BLaER1 treated with 17β-estradiol and CSF1 and Interleukin-3, amounts not matched to agents 10 nM and 100 nM (cell line): ENCODE measurements around the gene PRR15L.

Source experiments
- H3K27ac ChIP-seq, 11 experiments: shearing (Covaris generic); formaldehyde crosslinking; 2 replicates each; pipeline ENCODE4 v1.8.1; 2022
- H3K27me3 ChIP-seq, 11 experiments: shearing (Covaris generic); formaldehyde crosslinking; 2 replicates each; pipeline ENCODE4 v1.8.1; 2022
- H3K36me3 ChIP-seq, 11 experiments: shearing (Covaris generic); formaldehyde crosslinking; 2 replicates each; pipeline ENCODE4 v1.8.1; 2022
- H3K4me1 ChIP-seq, 10 experiments: shearing (Covaris generic); formaldehyde crosslinking; 2 replicates each; pipeline ENCODE4 v1.8.1; 2022
- H3K4me2 ChIP-seq, 11 experiments: shearing (Covaris generic); formaldehyde crosslinking; 2 replicates each; pipeline ENCODE4 v1.8.1; 2022
- H3K4me3 ChIP-seq, 10 experiments: shearing (Covaris generic); formaldehyde crosslinking; 2 replicates each; pipeline ENCODE4 v1.8.1; 2022
- H3K9ac ChIP-seq, 11 experiments: shearing (Covaris generic); formaldehyde crosslinking; 2 replicates each; pipeline ENCODE4 v1.8.1; 2022
- H3K9me3 ChIP-seq, 11 experiments: shearing (Covaris generic); formaldehyde crosslinking; replicated peaks in 1 of 11; 2 replicates each; pipeline ENCODE4 v1.8.1; 2022
- H4K20me1 ChIP-seq, 11 experiments: shearing (Covaris generic); formaldehyde crosslinking; 2 replicates each; pipeline ENCODE4 v1.8.1; 2022
- Cebpa-rat ChIP-seq, 11 experiments: shearing (Covaris generic); IDR thresholded peaks; 2 replicates each; pipeline ENCODE4 v1.8.1; 2022

The PRR15L gene

GRCh38 chr17:47959825-47960655, 2.4 kb upstream of the PRR15L start:
- Histone ChIP-seq H3K4me3 (no peak overlapping the region), H3K27ac (no peak overlapping the region), H3K9me3 (no peaks in the 10 kb centered on the region), H4K20me1 (0 out of 22 replicates have a peak, but pooled peaks cover 0 to 15% (median 0%) of the 10 kb centered on the region in 11 experiments), H3K9ac (no peak overlapping the region), H3K27me3 (no peaks in the 10 kb centered on the region), H3K4me2 (no peak overlapping the region), H3K4me1 (peaks cover 0 to 36% (median 19%) of the 10 kb centered on the region in 10 experiments; a peak in 14 of 20 replicates), H3K36me3 (no peaks in the 10 kb centered on the region; a peak in 1 of 22 replicates)
- TF ChIP-seq Cebpa-rat (IDR thresholded peaks at IDR 0.05), result no peak

- no peak for TF ChIP-seq Cebpa-rat (IDR thresholded peaks at IDR 0.05)
- H3K27me3 ChIP-seq, result no peaks in the 10 kb centered on the region
- H3K9ac ChIP-seq, result no peak overlapping the region
- no peaks in the 10 kb centered on the region for H3K9me3 ChIP-seq
- H3K27ac ChIP-seq, result no peak overlapping the region
- 0 out of 22 replicates have a peak, but pooled peaks cover 0 to 15% (median 0%) of the 10 kb centered on the region in 11 experiments for H4K20me1 ChIP-seq
- H3K4me3 ChIP-seq, result no peak overlapping the region
- peak overlapping the region in 8 of 11 experiments; percentile 17 to 57 (median 42); a peak in 12 of 22 replicates for H3K4me2 ChIP-seq
- H3K4me1 ChIP-seq, result peaks cover 6 to 36% (median 19%) of the 10 kb centered on the region in 10 experiments
- no peaks in the 10 kb centered on the region; a peak in 3 of 22 replicates for H3K36me3 ChIP-seq
Measured at GRCh38 chr17:47956791-47957590, 692 bp downstream of the PRR15L start.

- H3K9me3 ChIP-seq, result no peaks in the 10 kb centered on the region
- H3K9ac ChIP-seq, result no peak overlapping the region
- no peaks in the 10 kb centered on the region for H3K27me3 ChIP-seq
- no peak overlapping the region for H3K4me2 ChIP-seq
- peaks cover 17 to 36% (median 20%) of the 10 kb centered on the region in 10 experiments for H3K4me1 ChIP-seq
- H4K20me1 ChIP-seq, result 0 out of 22 replicates have a peak, but pooled peaks cover 0 to 15% (median 0%) of the 10 kb centered on the region in 11 experiments
- no peak overlapping the region for H3K4me3 ChIP-seq
- no peak for TF ChIP-seq Cebpa-rat (IDR thresholded peaks at IDR 0.05)
- H3K27ac ChIP-seq, result no peak overlapping the region
- peaks cover 0 to 6% (median 0%) of the 10 kb centered on the region in 11 experiments; a peak in 3 of 22 replicates for H3K36me3 ChIP-seq
Measured at GRCh38 chr17:47955497-47956461, 1.9 kb downstream of the PRR15L start.

GRCh38 chr17:47953909-47954308, 3.8 kb downstream of the PRR15L start:
- Histone ChIP-seq H3K9me3 (no peaks in the 10 kb centered on the region), H3K4me1 (peaks cover 27 to 39% (median 33%) of the 10 kb centered on the region in 10 experiments), H3K36me3 (peaks cover 0 to 12% (median under 1%) of the 10 kb centered on the region in 11 experiments; a peak in 5 of 22 replicates), H4K20me1 (0 out of 22 replicates have a peak, but pooled peaks cover 0 to 15% (median 0%) of the 10 kb centered on the region in 11 experiments), H3K27me3 (no peaks in the 10 kb centered on the region), H3K9ac (no peak overlapping the region), H3K27ac (no peak overlapping the region), H3K4me2 (no peak overlapping the region), H3K4me3 (no peak overlapping the region)
- TF ChIP-seq Cebpa-rat (IDR thresholded peaks at IDR 0.05), result no peak

GRCh38 chr17:47952171-47953021, 5.3 kb downstream of the PRR15L start:
- peaks cover 29 to 51% (median 31%) of the 10 kb centered on the region in 10 experiments for H3K4me1 ChIP-seq
- H3K27me3 ChIP-seq, result no peaks in the 10 kb centered on the region
- peak overlapping the region in 3 of 11 experiments; percentile 41 to 69 (median 64); a peak in 6 of 22 replicates for H3K4me2 ChIP-seq
- no peaks in the 10 kb centered on the region for H3K9me3 ChIP-seq
- H3K36me3 ChIP-seq, result peaks cover 0 to 24% (median 8%) of the 10 kb centered on the region in 11 experiments; a peak in 11 of 22 replicates
- 0 out of 22 replicates have a peak, but pooled peaks cover 0 to 7% (median 0%) of the 10 kb centered on the region in 11 experiments for H4K20me1 ChIP-seq
- H3K4me3 ChIP-seq, result no peak overlapping the region
- no peak for TF ChIP-seq Cebpa-rat (IDR thresholded peaks at IDR 0.05)
- no peak overlapping the region for H3K27ac ChIP-seq
- H3K9ac ChIP-seq, result no peak overlapping the region

GRCh38 chr17:47950448-47950847, 7.2 kb downstream of the PRR15L start:
- H3K36me3 ChIP-seq, result peaks cover 6 to 38% (median 18%) of the 10 kb centered on the region in 11 experiments; a peak in 16 of 22 replicates
- H3K27me3 ChIP-seq, result no peaks in the 10 kb centered on the region
- H3K4me1 ChIP-seq, result peaks cover 26 to 70% (median 36%) of the 10 kb centered on the region in 10 experiments
- no peak overlapping the region for H3K9ac ChIP-seq
- peak overlapping the region in 4 of 11 experiments; percentile 75 to 87 (median 81); a peak in 3 of 22 replicates for H3K4me2 ChIP-seq
- TF ChIP-seq Cebpa-rat (IDR thresholded peaks at IDR 0.05), result no peak
- H3K27ac ChIP-seq, result no peak overlapping the region
- no peaks in the 10 kb centered on the region for H4K20me1 ChIP-seq
- no peaks in the 10 kb centered on the region for H3K9me3 ChIP-seq
- no peak overlapping the region for H3K4me3 ChIP-seq

- TF ChIP-seq Cebpa-rat (IDR thresholded peaks at IDR 0.05), result no peak
- Histone ChIP-seq H3K36me3 (peaks cover 6 to 43% (median 21%) of the 10 kb centered on the region in 11 experiments; a peak in 17 of 22 replicates), H3K4me1 (peaks cover 31 to 75% (median 41%) of the 10 kb centered on the region in 10 experiments), H4K20me1 (no peaks in the 10 kb centered on the region), H3K9ac (peak overlapping the region in 7 of 11 experiments; percentile 37 to 62 (median 48); a peak in 8 of 22 replicates), H3K4me3 (0 out of 20 replicates have a peak overlapping the region, but pooled peaks of 1 of the 10 experiments have one; percentile 17), H3K27me3 (no peaks in the 10 kb centered on the region), H3K4me2 (peak overlapping the region; percentile 64 to 87 (median 78); a peak in 21 of 22 replicates), H3K27ac (peak overlapping the region in 2 of 11 experiments; percentile 48 to 51; a peak in 3 of 22 replicates), H3K9me3 (no peaks in the 10 kb centered on the region)
Measured at GRCh38 chr17:47949946-47950345, 7.7 kb downstream of the PRR15L start.
